Measurements from ENCODE around the gene PARPBP. TPM values are rescaled to one million over a fixed set of nuclear protein-coding genes. Genes with fewer than 3 reads are reported as not detected.

Gene PARPBP
- total and polyA plus RNA-seq, 7 donors, result 1.2 to 7.9 (median 1.9) TPM

GRCh38 chr12:102167821-102168604, 48.0 kb downstream of the PARPBP start:
- Histone ChIP-seq H3K4me1 (no peaks in the 10 kb centered on the region), H3K9me3 (no peaks in the 10 kb centered on the region), H3K27me3 (no peaks in the 10 kb centered on the region), H3K36me3 (no peaks in the 10 kb centered on the region), H3K4me3 (no peak overlapping the region), H3K27ac (no peak overlapping the region)
- intact Hi-C loops (cut with DNase I), result no loop called here
- DNase-seq, result no peak
- TF ChIP-seq POLR2A (IDR thresholded peaks at IDR 0.05) (no peak), POLR2AphosphoS5 (IDR thresholded peaks at IDR 0.05) (no peak), CTCF (IDR thresholded peaks at IDR 0.05) (no peak), EP300 (IDR thresholded peaks at IDR 0.05) (no peak)

GRCh38 chr12:102169922-102170621, 50.1 kb downstream of the PARPBP start:
- 95 to 96% methylated on average over 2 of the region's 2 CpGs for WGBS, 2 donors
- Histone ChIP-seq H3K27ac (no peak overlapping the region), H3K27me3 (no peaks in the 10 kb centered on the region), H3K9me3 (no peaks in the 10 kb centered on the region), H3K4me1 (no peaks in the 10 kb centered on the region), H3K36me3 (no peaks in the 10 kb centered on the region), H3K4me3 (no peak overlapping the region)
- intact Hi-C loops (cut with DNase I), result no loop called here
- TF ChIP-seq POLR2A (IDR thresholded peaks at IDR 0.05) (no peak), CTCF (IDR thresholded peaks at IDR 0.05) (peak in 3 of 4 experiments; percentile 17 to 50 (median 32))
- DNase-seq, result no peak

- intact Hi-C loops (cut with DNase I), result no loop called here
- no peak overlapping the region for H3K27ac ChIP-seq
- TF ChIP-seq POLR2AphosphoS5 (IDR thresholded peaks at IDR 0.05), result no peak
- DNase-seq, result no peak
- H3K9me3 ChIP-seq, result no peaks in the 10 kb centered on the region
- H3K27me3 ChIP-seq, result no peaks in the 10 kb centered on the region
- H3K36me3 ChIP-seq, result no peaks in the 10 kb centered on the region
- H3K4me1 ChIP-seq, result no peaks in the 10 kb centered on the region
- no peak overlapping the region for H3K4me3 ChIP-seq
Observed at GRCh38 chr12:102171951-102172350, 52.0 kb downstream of the PARPBP start.

GRCh38 chr12:102172436-102172835, 52.5 kb downstream of the PARPBP start:
- no peaks in the 10 kb centered on the region for H3K27me3 ChIP-seq
- H3K36me3 ChIP-seq, result no peaks in the 10 kb centered on the region
- H3K4me3 ChIP-seq, result no peak overlapping the region
- DNase-seq, result no peak
- no peaks in the 10 kb centered on the region for H3K9me3 ChIP-seq
- intact Hi-C loops (cut with DNase I), result no loop called here
- TF ChIP-seq EP300 (IDR thresholded peaks at IDR 0.05) (no peak), POLR2AphosphoS5 (IDR thresholded peaks at IDR 0.05) (no peak), CTCF (IDR thresholded peaks at IDR 0.05) (no peak), POLR2A (IDR thresholded peaks at IDR 0.05) (no peak)
- H3K27ac ChIP-seq, result no peak overlapping the region
- H3K4me1 ChIP-seq, result no peaks in the 10 kb centered on the region

GRCh38 chr12:102174117-102174516, 54.1 kb downstream of the PARPBP start:
- TF ChIP-seq POLR2A (IDR thresholded peaks at IDR 0.05) (no peak), EP300 (IDR thresholded peaks at IDR 0.05) (no peak), CTCF (IDR thresholded peaks at IDR 0.05) (no peak), POLR2AphosphoS5 (IDR thresholded peaks at IDR 0.05) (no peak)
- intact Hi-C loops (cut with DNase I), result no loop called here
- H3K27me3 ChIP-seq, result no peaks in the 10 kb centered on the region

More at GRCh38 chr12:102174117-102174516, 54.1 kb downstream of the PARPBP start:
- Histone ChIP-seq H3K4me3 (no peak overlapping the region), H3K36me3 (no peaks in the 10 kb centered on the region), H3K4me1 (no peaks in the 10 kb centered on the region), H3K9me3 (no peaks in the 10 kb centered on the region), H3K27ac (no peak overlapping the region)
- WGBS, 2 donors, result 96 to 99% methylated on average over 2 of the region's 2 CpGs
- DNase-seq, result no peak
